Islet of Langerhans (tissue), 1 donor: ENCODE measurements around the gene NCAN.

ENCODE experiments used
- FAIRE-seq: peaks from one replicate; lab custom pipeline; 2011; peaks lifted over from hg19 to GRCh38; lab: Jason Lieb, UNC

NCAN gene

GRCh38 chr19:19294914-19295313 is 83.2 kb downstream of the NCAN start:
- FAIRE-seq, result no peak

GRCh38 chr19:19296953-19297689 is 85.4 kb downstream of the NCAN start:
- no peak for FAIRE-seq

GRCh38 chr19:19297759-19298158 is 86.0 kb downstream of the NCAN start:
- FAIRE-seq, result no peak

GRCh38 chr19:19300613-19301012 is 88.9 kb downstream of the NCAN start:
- FAIRE-seq, result no peak
